Kidney epithelial cell (primary cell): ENCODE results near the gene IER5. TPM values are rescaled to one million over a fixed set of nuclear protein-coding genes. Genes with fewer than 3 reads are reported as not detected.

Experiments
- DNase-seq: peaks from one replicate; pipeline ENCODE4 v3.0.0-alpha.2; 2010; ENCODE audit warnings: low read depth
- H3K27me3 ChIP-seq: 2 replicates; pipeline ENCODE4 v1.6.0; 2011; ENCODE audit warnings: low read length; ENCODE audit not compliant: control insufficient read depth, insufficient read depth
- H3K36me3 ChIP-seq: 2 replicates; pipeline ENCODE4 v1.5.1; 2011; ENCODE audit warnings: low read length; ENCODE audit not compliant: control insufficient read depth, insufficient read depth
- H3K4me3 ChIP-seq: 2 replicates; pipeline ENCODE4 v1.5.1; 2011; ENCODE audit warnings: low read depth, mild to moderate bottlenecking, control low read depth, low read length
- CTCF ChIP-seq: IDR thresholded peaks from 2 replicates; pipeline ENCODE4 v1.5.1; 2011; ENCODE audit warnings: mild to moderate bottlenecking, moderate library complexity, low read length, control low read depth, inconsistent platforms; ENCODE audit not compliant: insufficient read depth, poor library complexity, severe bottlenecking
- total RNA-seq: library from RNA; depleted of rRNA; stranded (reverse); fragments of >200 nt; gene quantifications from 2 replicates; pipeline ENCODE4 v1.2.3, GENCODE V29; 2015

The IER5 gene
- total RNA-seq, 1 donor from 2014 or later: 21.9 TPM

- H3K27me3 ChIP-seq: no peaks in the 10 kb centered on the region
- no peak overlapping the region for H3K4me3 ChIP-seq
- DNase-seq: no peak
- TF ChIP-seq CTCF: no peak
- H3K36me3 ChIP-seq: no peaks in the 10 kb centered on the region
Observed at GRCh38 chr1:181087400-181087901, 1.0 kb upstream of the IER5 start.

GRCh38 chr1:181089017-181089675 is 646 bp downstream of the IER5 start:
- Histone ChIP-seq H3K4me3 (peak overlapping the region; percentile 63), H3K27me3 (no peaks in the 10 kb centered on the region), H3K36me3 (no peaks in the 10 kb centered on the region)
- no peak for DNase-seq
- TF ChIP-seq CTCF: no peak

- peak overlapping the region; percentile 63 for H3K4me3 ChIP-seq
- DNase-seq: no peak
- TF ChIP-seq CTCF: no peak
- H3K36me3 ChIP-seq: no peaks in the 10 kb centered on the region
- H3K27me3 ChIP-seq: no peaks in the 10 kb centered on the region
Observed at GRCh38 chr1:181089676-181090544, 1.4 kb downstream of the IER5 start.

GRCh38 chr1:181090641-181091126 is 2.2 kb downstream of the IER5 start:
- no peaks in the 10 kb centered on the region for H3K36me3 ChIP-seq

More at GRCh38 chr1:181090641-181091126, 2.2 kb downstream of the IER5 start:
- Histone ChIP-seq H3K27me3 (no peaks in the 10 kb centered on the region), H3K4me3 (peak overlapping the region; percentile 63)
- no peak for DNase-seq
- no peak for TF ChIP-seq CTCF
